ENCODE results near the gene SEC16A.

- TF ChIP-seq CTCF (IDR thresholded peaks at IDR 0.05), result no peak
- TF ChIP-seq POLR2A (IDR thresholded peaks at IDR 0.05), result no peak
Measured at GRCh38 chr9:136418182-136419091, 64.4 kb downstream of the SEC16A start.
